ENCODE data around the gene PNKD.
A peak's percentile ranks its signal among the peaks of the same experiment; 100 is the strongest.

The PNKD gene

DNA sequence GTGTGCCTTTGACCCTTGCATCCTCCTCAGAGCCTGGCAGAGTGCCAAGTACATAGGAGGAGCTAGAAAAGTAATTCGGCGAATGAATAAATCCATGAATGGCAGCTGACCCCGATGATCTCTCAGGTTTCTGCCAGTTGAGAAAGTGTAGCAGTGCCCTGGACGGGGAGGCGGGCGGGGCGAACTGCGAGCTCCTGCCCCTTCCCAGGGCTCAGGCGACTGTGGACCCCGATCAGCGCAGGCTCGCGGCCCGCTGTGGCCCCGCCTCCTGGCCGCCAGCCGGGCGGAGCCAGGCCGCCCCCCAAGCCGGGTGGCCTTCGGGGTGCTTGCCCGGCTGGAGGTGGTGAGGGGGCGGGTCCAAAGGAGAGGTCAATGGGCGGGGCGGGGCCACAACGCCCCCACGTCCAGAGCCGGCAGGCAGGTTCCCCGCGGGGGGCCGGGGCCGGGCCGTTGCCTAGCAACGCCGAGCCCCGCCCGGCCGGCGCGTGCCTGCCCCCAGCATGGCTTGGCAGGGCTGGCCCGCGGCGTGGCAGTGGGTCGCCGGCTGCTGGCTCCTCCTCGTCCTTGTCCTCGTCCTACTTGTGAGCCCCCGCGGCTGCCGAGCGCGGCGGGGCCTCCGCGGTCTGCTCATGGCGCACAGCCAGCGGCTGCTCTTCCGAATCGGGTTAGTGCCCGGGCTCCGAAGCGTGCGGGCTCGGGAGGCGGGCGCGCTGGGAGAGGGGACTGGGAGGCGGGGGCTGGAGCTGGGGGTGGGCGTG, 52.6 kb downstream of the PNKD start:
- Histone ChIP-seq H3K4me1 (peaks cover 27% of the 10 kb centered on the region), H3K9me3 (no peaks in the 10 kb centered on the region), H3K27me3 (no peaks in the 10 kb centered on the region), H3K36me3 (no peaks in the 10 kb centered on the region), H3K4me3 (ENCODE audit: low read depth, low read length) (peak overlapping the region; percentile 68)
- TF ChIP-seq, protein P1, sequence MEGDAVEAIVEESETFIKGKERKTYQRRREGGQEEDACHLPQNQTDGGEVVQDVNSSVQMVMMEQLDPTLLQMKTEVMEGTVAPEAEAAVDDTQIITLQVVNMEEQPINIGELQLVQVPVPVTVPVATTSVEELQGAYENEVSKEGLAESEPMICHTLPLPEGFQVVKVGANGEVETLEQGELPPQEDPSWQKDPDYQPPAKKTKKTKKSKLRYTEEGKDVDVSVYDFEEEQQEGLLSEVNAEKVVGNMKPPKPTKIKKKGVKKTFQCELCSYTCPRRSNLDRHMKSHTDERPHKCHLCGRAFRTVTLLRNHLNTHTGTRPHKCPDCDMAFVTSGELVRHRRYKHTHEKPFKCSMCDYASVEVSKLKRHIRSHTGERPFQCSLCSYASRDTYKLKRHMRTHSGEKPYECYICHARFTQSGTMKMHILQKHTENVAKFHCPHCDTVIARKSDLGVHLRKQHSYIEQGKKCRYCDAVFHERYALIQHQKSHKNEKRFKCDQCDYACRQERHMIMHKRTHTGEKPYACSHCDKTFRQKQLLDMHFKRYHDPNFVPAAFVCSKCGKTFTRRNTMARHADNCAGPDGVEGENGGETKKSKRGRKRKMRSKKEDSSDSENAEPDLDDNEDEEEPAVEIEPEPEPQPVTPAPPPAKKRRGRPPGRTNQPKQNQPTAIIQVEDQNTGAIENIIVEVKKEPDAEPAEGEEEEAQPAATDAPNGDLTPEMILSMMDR (IDR thresholded peaks at IDR 0.05; ENCODE audit: low read depth, low read length): no peak
- DNase-seq: peak; percentile 88

GRCh38 chr2:218323526-218324472, 53.5 kb downstream of the PNKD start:
- DNase-seq: peak; percentile 66
- H3K9me3 ChIP-seq: no peaks in the 10 kb centered on the region
- no peaks in the 10 kb centered on the region for H3K36me3 ChIP-seq
- H3K4me3 ChIP-seq (ENCODE audit: low read depth, low read length): peak overlapping the region; percentile 68
- H3K4me1 ChIP-seq: peaks cover 27% of the 10 kb centered on the region
- no peaks in the 10 kb centered on the region for H3K27me3 ChIP-seq
- TF ChIP-seq, protein P1 (IDR thresholded peaks at IDR 0.05; ENCODE audit: low read depth, low read length): no peak

GRCh38 chr2:218325566-218326160, 55.3 kb downstream of the PNKD start:
- no peaks in the 10 kb centered on the region for H3K27me3 ChIP-seq
- H3K4me1 ChIP-seq: peaks cover 27% of the 10 kb centered on the region
- peak; percentile 69 for DNase-seq
- no peaks in the 10 kb centered on the region for H3K36me3 ChIP-seq
- H3K4me3 ChIP-seq (ENCODE audit: low read depth, low read length): no peak overlapping the region
- TF ChIP-seq, protein P1 (IDR thresholded peaks at IDR 0.05; ENCODE audit: low read depth, low read length): peak; percentile 5; the same call in 1 of the 2 replicates
- no peaks in the 10 kb centered on the region for H3K9me3 ChIP-seq

DNA sequence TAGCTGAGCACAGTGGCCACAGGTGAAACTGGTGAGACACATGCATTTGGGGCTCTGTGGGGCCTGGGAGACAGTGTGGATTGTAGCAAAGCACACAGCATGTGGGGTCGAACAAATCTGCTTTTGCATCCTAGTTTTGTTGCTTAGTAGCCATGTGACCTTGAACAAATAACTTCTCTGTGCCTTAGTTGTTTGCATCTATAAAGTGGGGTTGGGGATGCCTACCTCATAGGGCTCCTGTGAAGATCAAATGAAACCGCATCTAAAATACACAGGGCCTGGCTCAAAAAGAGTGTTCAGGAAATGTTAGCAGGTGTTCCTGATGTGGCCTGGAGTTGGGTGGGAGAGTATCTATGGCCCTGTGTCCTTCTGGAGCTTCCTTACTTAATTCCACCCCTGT, 56.0 kb downstream of the PNKD start:
- peaks cover 27% of the 10 kb centered on the region for H3K4me1 ChIP-seq
- TF ChIP-seq, protein P1 (IDR thresholded peaks at IDR 0.05; ENCODE audit: low read depth, low read length): no peak
- no peaks in the 10 kb centered on the region for H3K9me3 ChIP-seq
- no peak for DNase-seq
- H3K4me3 ChIP-seq (ENCODE audit: low read depth, low read length): no peak overlapping the region
- no peaks in the 10 kb centered on the region for H3K27me3 ChIP-seq
- no peaks in the 10 kb centered on the region for H3K36me3 ChIP-seq

- TF ChIP-seq, protein P1 (IDR thresholded peaks at IDR 0.05; ENCODE audit: low read depth, low read length): no peak
- Histone ChIP-seq H3K4me1 (peaks cover 21% of the 10 kb centered on the region), H3K36me3 (no peaks in the 10 kb centered on the region), H3K9me3 (no peaks in the 10 kb centered on the region), H3K27me3 (no peaks in the 10 kb centered on the region), H3K4me3 (ENCODE audit: low read depth, low read length) (no peak overlapping the region)
- DNase-seq: no peak
Observed at GRCh38 chr2:218327451-218328210, 57.3 kb downstream of the PNKD start.

All from BE2C (cell line).